ENCODE measurements around the gene AIFM2. TPM values are rescaled to one million over a fixed set of nuclear protein-coding genes. Genes with fewer than 3 reads are reported as not detected.

The AIFM2 gene
- total and polyA plus RNA-seq, 2 donors (not counting 3 experiments of a cell fraction or from before 2014, with no cell fraction given): 6.9 to 8.7 TPM

DNA sequence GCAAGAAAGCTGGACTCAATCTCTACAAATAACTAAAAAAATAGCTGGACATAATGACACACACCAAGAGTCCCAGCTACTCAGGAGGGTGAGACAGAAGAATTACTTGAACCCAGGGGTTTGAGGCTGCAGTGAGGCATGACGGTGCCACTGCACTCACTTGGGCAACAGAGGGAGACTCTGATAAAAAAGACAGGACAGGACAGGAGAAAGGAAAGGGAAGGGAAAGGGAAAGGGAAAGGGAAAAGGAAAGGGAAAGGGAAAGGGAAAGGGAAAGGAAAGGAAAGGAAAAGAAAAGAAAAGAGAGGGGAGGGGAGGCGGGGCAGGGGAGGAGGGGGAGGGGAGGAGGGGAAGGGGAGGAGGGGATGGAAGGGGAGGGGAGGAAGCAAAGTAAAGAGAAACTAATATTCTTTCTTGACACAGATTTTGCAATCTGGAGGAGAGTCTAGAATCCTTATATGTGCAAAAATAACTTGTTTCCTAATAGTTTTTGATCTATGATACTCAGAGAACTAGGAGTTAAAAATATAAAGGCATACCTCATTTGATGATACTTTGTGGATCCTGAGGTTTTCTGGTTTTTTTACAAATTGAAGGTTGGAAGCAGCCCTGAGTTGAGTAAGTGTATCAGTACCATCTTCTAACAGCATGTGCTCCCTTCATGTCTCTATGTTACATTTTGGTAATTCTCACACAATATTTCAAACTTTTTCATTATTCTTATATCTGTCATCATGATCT, 29.7 kb upstream of the AIFM2 start:
- H3K27ac ChIP-seq (ENCODE audit: insufficient read depth, low read depth, low read length): no peak overlapping the region
- ChIA-PET CTCF (interaction anchor here (1.5 kb wide), 1 partner anchor 16 kb away, joined by 4 read pairs; the partner anchor contains the start of gene TYSND1), POLR2A (interaction anchor here (1.0 kb wide), 1 partner anchor 8 kb away, joined by 3 read pairs; the partner anchor contains the start of gene SAR1A)
- no TSS peak for BruUV-seq (replicated peaks)
- H3K9ac ChIP-seq (replicated peaks; ENCODE audit: extremely low read depth, insufficient read depth, low read length): no peak overlapping the region
- H3K79me2 ChIP-seq (ENCODE audit: control insufficient read depth, insufficient read depth, low read length): peaks cover 68% of the 10 kb centered on the region
- peaks cover 0 to 27% of the 10 kb centered on the region in 2 experiments for H3K36me3 ChIP-seq (ENCODE audit: control insufficient read depth in 2 of 2, extremely low read depth in 1 of 2, insufficient read depth in 2 of 2, low read length in 2 of 2)
- no peaks in the 10 kb centered on the region for H3K27me3 ChIP-seq (ENCODE audit: control insufficient read depth in 2 of 2, insufficient read depth in 2 of 2, low read length in 2 of 2)
- dilution Hi-C loops (cut with MboI; ENCODE audit: extremely low pct_ligation_motif_present, low sequenced_read_pairs): no loop called here
- FAIRE-seq (no peak), DNase-seq (ENCODE audit: low read depth, low spot score) (no peak)
- no peaks in the 10 kb centered on the region for H3K9me1 ChIP-seq (replicated peaks; ENCODE audit: control insufficient read depth, extremely low read depth, insufficient read depth, low read length)
- no peaks in the 10 kb centered on the region for H3K9me3 ChIP-seq (replicated peaks; ENCODE audit: control insufficient read depth, insufficient read depth, low read length)
- peaks cover 5% of the 10 kb centered on the region for H4K20me1 ChIP-seq (replicated peaks; ENCODE audit: control insufficient read depth, extremely low read depth, insufficient read depth, low read length)
- no peak overlapping the region for H3K4me3 ChIP-seq (replicated peaks in 1 of 3; ENCODE audit: insufficient read depth in 1 of 3, low read depth in 1 of 3, low read length in 3 of 3)
- intact Hi-C loops (cut with micrococcal nuclease): no loop called here
- TF ChIP-seq, protein P1, sequence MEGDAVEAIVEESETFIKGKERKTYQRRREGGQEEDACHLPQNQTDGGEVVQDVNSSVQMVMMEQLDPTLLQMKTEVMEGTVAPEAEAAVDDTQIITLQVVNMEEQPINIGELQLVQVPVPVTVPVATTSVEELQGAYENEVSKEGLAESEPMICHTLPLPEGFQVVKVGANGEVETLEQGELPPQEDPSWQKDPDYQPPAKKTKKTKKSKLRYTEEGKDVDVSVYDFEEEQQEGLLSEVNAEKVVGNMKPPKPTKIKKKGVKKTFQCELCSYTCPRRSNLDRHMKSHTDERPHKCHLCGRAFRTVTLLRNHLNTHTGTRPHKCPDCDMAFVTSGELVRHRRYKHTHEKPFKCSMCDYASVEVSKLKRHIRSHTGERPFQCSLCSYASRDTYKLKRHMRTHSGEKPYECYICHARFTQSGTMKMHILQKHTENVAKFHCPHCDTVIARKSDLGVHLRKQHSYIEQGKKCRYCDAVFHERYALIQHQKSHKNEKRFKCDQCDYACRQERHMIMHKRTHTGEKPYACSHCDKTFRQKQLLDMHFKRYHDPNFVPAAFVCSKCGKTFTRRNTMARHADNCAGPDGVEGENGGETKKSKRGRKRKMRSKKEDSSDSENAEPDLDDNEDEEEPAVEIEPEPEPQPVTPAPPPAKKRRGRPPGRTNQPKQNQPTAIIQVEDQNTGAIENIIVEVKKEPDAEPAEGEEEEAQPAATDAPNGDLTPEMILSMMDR (IDR thresholded peaks at IDR 0.05; ENCODE audit: extremely low read depth in 1 of 2, insufficient read depth in 1 of 2, low read depth in 1 of 2, low read length in 2 of 2): no peak
- TF ChIP-seq JUN (IDR thresholded peaks at IDR 0.05; ENCODE audit: borderline replicate concordance, insufficient read depth, insufficient read length, low read depth) (no peak), EZH2 (IDR thresholded peaks at IDR 0.05; ENCODE audit: borderline replicate concordance, low read depth, low read length, severe bottlenecking) (no peak)
- H3K4me1 ChIP-seq (ENCODE audit: control insufficient read depth, extremely low read depth, insufficient read depth, low read length): no peaks in the 10 kb centered on the region
- H2AFZ ChIP-seq (ENCODE audit: low read depth, low read length): no peak overlapping the region
- H3K4me2 ChIP-seq (ENCODE audit: insufficient read depth, low read length): no peak overlapping the region

DNA sequence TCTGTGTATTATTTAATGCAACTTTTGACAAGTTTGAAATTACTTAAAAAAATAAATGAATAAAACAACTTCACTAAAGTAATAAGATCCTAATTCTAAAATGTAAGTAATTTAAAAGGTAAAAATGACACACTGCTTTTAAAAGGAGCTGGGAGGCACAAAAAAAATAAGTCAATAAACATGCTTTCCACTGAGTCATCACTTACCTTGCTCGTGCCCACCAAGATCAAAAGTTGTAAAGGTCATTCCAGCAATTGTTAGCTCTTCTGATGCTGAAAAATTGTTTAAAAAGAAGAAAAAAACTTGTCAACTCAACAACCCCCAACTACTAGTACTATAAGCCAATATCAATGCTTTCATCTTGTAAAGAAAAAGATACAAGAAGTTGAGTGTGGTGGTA, 28.2 kb upstream of the AIFM2 start:
- TF ChIP-seq FOS (IDR thresholded peaks at IDR 0.05; ENCODE audit: borderline replicate concordance, insufficient read depth, low read length) (no peak), EZH2 (IDR thresholded peaks at IDR 0.05; ENCODE audit: borderline replicate concordance, low read depth, low read length, severe bottlenecking) (no peak), POLR2A (IDR thresholded peaks at IDR 0.05; ENCODE audit: low read depth, low read length) (no peak), JUN (IDR thresholded peaks at IDR 0.05; ENCODE audit: borderline replicate concordance, insufficient read depth, insufficient read length, low read depth) (no peak), MYC (IDR thresholded peaks at IDR 0.05; ENCODE audit: low read depth, low read length) (no peak), POLR2AphosphoS5 (IDR thresholded peaks at IDR 0.05; ENCODE audit: insufficient read depth, low read depth, low read length) (no peak), GATA2 (IDR thresholded peaks at IDR 0.05; ENCODE audit: insufficient read depth, insufficient read length, low read depth, low read length) (no peak)
- TF ChIP-seq, protein P2, sequence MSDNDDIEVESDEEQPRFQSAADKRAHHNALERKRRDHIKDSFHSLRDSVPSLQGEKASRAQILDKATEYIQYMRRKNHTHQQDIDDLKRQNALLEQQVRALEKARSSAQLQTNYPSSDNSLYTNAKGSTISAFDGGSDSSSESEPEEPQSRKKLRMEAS (IDR thresholded peaks at IDR 0.05; ENCODE audit: insufficient read depth, insufficient read length): no peak
- TF ChIP-seq, protein P1 (IDR thresholded peaks at IDR 0.05; ENCODE audit: extremely low read depth in 1 of 2, insufficient read depth in 1 of 2, low read depth in 1 of 2, low read length in 2 of 2): no peak
- no peak overlapping the region for H3K4me2 ChIP-seq (ENCODE audit: insufficient read depth, low read length)
- H3K4me1 ChIP-seq (ENCODE audit: control insufficient read depth, extremely low read depth, insufficient read depth, low read length): no peaks in the 10 kb centered on the region
- FAIRE-seq (no peak), DNase-seq (ENCODE audit: low read depth, low spot score) (no peak)
- peaks cover 52% of the 10 kb centered on the region for H3K79me2 ChIP-seq (ENCODE audit: control insufficient read depth, insufficient read depth, low read length)
- peaks cover 8 to 27% of the 10 kb centered on the region in 2 experiments for H3K36me3 ChIP-seq (ENCODE audit: control insufficient read depth in 2 of 2, extremely low read depth in 1 of 2, insufficient read depth in 2 of 2, low read length in 2 of 2)
- no peak overlapping the region for H3K4me3 ChIP-seq (replicated peaks in 1 of 3; ENCODE audit: insufficient read depth in 1 of 3, low read depth in 1 of 3, low read length in 3 of 3)
- intact Hi-C loops (cut with micrococcal nuclease) (no loop called here), dilution Hi-C loops (cut with MboI; ENCODE audit: extremely low pct_ligation_motif_present, low sequenced_read_pairs) (no loop called here)
- peaks cover 5% of the 10 kb centered on the region for H4K20me1 ChIP-seq (replicated peaks; ENCODE audit: control insufficient read depth, extremely low read depth, insufficient read depth, low read length)
- BruUV-seq (replicated peaks): no TSS peak
- H3K9me3 ChIP-seq (replicated peaks; ENCODE audit: control insufficient read depth, insufficient read depth, low read length): no peaks in the 10 kb centered on the region
- H3K27ac ChIP-seq (ENCODE audit: insufficient read depth, low read depth, low read length): no peak overlapping the region
- H2AFZ ChIP-seq (ENCODE audit: low read depth, low read length): no peak overlapping the region
- H3K9ac ChIP-seq (replicated peaks; ENCODE audit: extremely low read depth, insufficient read depth, low read length): no peak overlapping the region
- no peaks in the 10 kb centered on the region for H3K27me3 ChIP-seq (ENCODE audit: control insufficient read depth in 2 of 2, insufficient read depth in 2 of 2, low read length in 2 of 2)
- H3K9me1 ChIP-seq (replicated peaks; ENCODE audit: control insufficient read depth, extremely low read depth, insufficient read depth, low read length): no peaks in the 10 kb centered on the region
- POLR2A ChIA-PET: interaction anchor here (1.2 kb wide), 1 partner anchor 10 kb away, joined by 6 read pairs; the partner anchor contains the start of gene SAR1A
- CTCF ChIA-PET: interaction anchor here (1.1 kb wide), 1 partner anchor 45 kb away, joined by 3 read pairs; no protein-coding TSS in a partner anchor

All from endothelial cell of umbilical vein (primary cell).